Lung (tissue), 12 donors: Measurements from ENCODE around the gene PSAPL1. TPM values are rescaled to one million over a fixed set of nuclear protein-coding genes. Genes with fewer than 3 reads are reported as not detected.
"Not testable (repeated sequence)": the region's sequence is repeated elsewhere in the genome, so short reads cannot be mapped to it uniquely, and the experiment has no call there.

Source experiments
- ATAC-seq: fragments of 200-7000 bp; cut with Tn5 transposase; one replicate; pipeline ENCODE4 v1.9.1; 2020; ENCODE audit warnings: moderate number of reproducible peaks; ENCODE audit not compliant: insufficient read depth, low FRiP score
- DNase-seq, 3 donors: peaks; one replicate each; pipeline ENCODE4 v3.0.0-alpha.2; 2013 to 2017
- H3K27ac ChIP-seq, 2 donors: one replicate each; pipeline ENCODE4 v1.5.1; 2013; ENCODE audit warnings: mild to moderate bottlenecking in 2 of 2, moderate library complexity in 2 of 2, control low read depth in 1 of 2, inconsistent platforms in 1 of 2, low read depth in 1 of 2, low read length in 1 of 2
- H3K27me3 ChIP-seq, 3 donors: one replicate each; pipeline ENCODE4 v1.5.1; 2013; ENCODE audit warnings: low read length in 2 of 3; ENCODE audit not compliant: control insufficient read depth in 3 of 3, insufficient read depth in 3 of 3
- H3K36me3 ChIP-seq, 4 donors: one replicate each; pipeline ENCODE4 v1.5.1; 2013; ENCODE audit warnings: low read length in 4 of 4, mild to moderate bottlenecking in 1 of 4, moderate library complexity in 1 of 4; ENCODE audit not compliant: control insufficient read depth in 4 of 4, insufficient read depth in 4 of 4
- H3K4me1 ChIP-seq, 5 donors: one replicate each; pipeline ENCODE4 v1.5.1; 2013; ENCODE audit warnings: low read length in 5 of 5, mild to moderate bottlenecking in 2 of 5, moderate library complexity in 1 of 5; ENCODE audit not compliant: control insufficient read depth in 5 of 5, insufficient read depth in 5 of 5
- H3K4me3 ChIP-seq: one replicate; pipeline ENCODE4 v1.5.1; 2013; ENCODE audit warnings: mild to moderate bottlenecking, control low read depth, moderate library complexity
- H3K9ac ChIP-seq, 2 donors: one replicate each; pipeline ENCODE4 v1.5.1; 2013; ENCODE audit warnings: low read length in 2 of 2, control low read depth in 1 of 2; ENCODE audit not compliant: insufficient read depth in 1 of 2
- H3K9me3 ChIP-seq, 4 donors: one replicate each; pipeline ENCODE4 v1.5.1; 2013; ENCODE audit warnings: low read length in 3 of 4, mild to moderate bottlenecking in 1 of 4, moderate library complexity in 1 of 4; ENCODE audit not compliant: control insufficient read depth in 4 of 4, insufficient read depth in 3 of 4
- CTCF ChIP-seq: IDR thresholded peaks from 2 replicates; pipeline ENCODE4 v1.5.1; 2012; ENCODE audit warnings: mild to moderate bottlenecking; ENCODE audit errors: control extremely low read depth, extremely low read depth
- WGBS, 2 donors: extraction: QIAGEN DNeasy Blood & Tissue Kit; methylation state at CpG; one replicate each; pipeline ENCODE4 v1.1.7; 2013; 5-methylcytosine and 5-hydroxymethylcytosine counted together
- polyA plus RNA-seq, 2 donors: library from polyadenylated mRNA; stranded (reverse); fragments of 200-250 nt; gene quantifications; one replicate each; pipeline ENCODE4 v1.2.1, GENCODE V29; 2013
- total RNA-seq, 2 donors: library from RNA; depleted of rRNA in 1 of 2; stranded (reverse); fragments of >200 nt in 1 of 2; gene quantifications; one replicate each; pipeline ENCODE4 v1.2.1, GENCODE V29; 2014 to 2021
- donor health status: control.
- donor health status: control.
- donor health status: Bipolar disorder and iron deficiency.
- donor health status: healthy.
- donor health status: DM: yes; HTN: yes; CAD: no.

Gene PSAPL1
- total and polyA plus RNA-seq, 4 donors, result 0.06 to 0.55 (median 0.24) TPM; not detected in 1

GRCh38 chr4:7457201-7458065, 22.7 kb upstream of the PSAPL1 start:
- Histone ChIP-seq H3K27me3 (no peaks in the 10 kb centered on the region), H3K4me1 (peaks cover 0 to 4% (median 0%) of the 10 kb centered on the region in 5 donors), H3K9ac (no peak overlapping the region), H3K4me3 (no peak overlapping the region), H3K27ac (no peak overlapping the region), H3K36me3 (no peaks in the 10 kb centered on the region), H3K9me3 (no peaks in the 10 kb centered on the region)
- no peak for TF ChIP-seq CTCF
- ATAC-seq, result no peak
- no peak for DNase-seq
- 85 to 87% methylated on average over 16 of the region's 16 CpGs for WGBS, 2 donors

DNA sequence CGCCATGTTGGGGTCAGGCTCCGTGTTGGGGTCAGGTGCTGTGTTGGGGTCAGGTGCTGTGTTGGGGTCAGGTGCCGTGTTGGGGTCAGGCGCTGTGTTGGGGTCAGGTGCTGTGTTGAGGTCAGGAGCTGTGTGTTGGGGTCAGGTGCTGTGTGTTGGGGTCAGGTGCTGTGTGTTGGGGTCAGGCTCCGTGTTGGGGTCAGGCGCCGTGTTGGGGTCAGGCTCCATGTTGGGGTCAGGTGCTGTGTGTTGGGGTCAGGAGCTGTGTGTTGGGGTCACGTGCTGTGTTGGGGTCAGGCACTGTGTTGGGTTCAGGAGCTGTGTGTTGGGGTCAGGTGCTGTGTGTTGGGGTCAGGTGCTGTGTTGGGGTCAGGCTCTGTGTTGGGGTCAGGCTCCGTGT, 18.1 kb upstream of the PSAPL1 start:
- ATAC-seq, result not testable (repeated sequence)
- 95 to 96% methylated on average over 9 of the region's 9 CpGs for WGBS, 2 donors

GRCh38 chr4:7451800-7452199, 17.1 kb upstream of the PSAPL1 start:
- peaks cover 0 to 2% (median 0%) of the 10 kb centered on the region in 4 donors for H3K9me3 ChIP-seq
- no peak overlapping the region for H3K9ac ChIP-seq
- WGBS, 2 donors, result 77 to 80% methylated on average over 6 of the region's 6 CpGs
- H3K4me1 ChIP-seq, result no peaks in the 10 kb centered on the region
- DNase-seq (no peak), ATAC-seq (no peak)
- no peaks in the 10 kb centered on the region for H3K36me3 ChIP-seq
- no peak for TF ChIP-seq CTCF
- no peak overlapping the region for H3K4me3 ChIP-seq
- peaks cover 0 to 3% (median 3%) of the 10 kb centered on the region in 3 donors for H3K27me3 ChIP-seq
- H3K27ac ChIP-seq, result no peak overlapping the region

More for the DNA sequence above, 18.1 kb upstream of the PSAPL1 start:
- not testable (repeated sequence) for H3K9me3 ChIP-seq, H3K36me3 ChIP-seq, H3K9ac ChIP-seq, DNase-seq, H3K4me3 ChIP-seq, H3K27ac ChIP-seq, H3K4me1 ChIP-seq, H3K27me3 ChIP-seq

- no peak for TF ChIP-seq CTCF
- Histone ChIP-seq H3K27ac (no peak overlapping the region), H3K4me3 (no peak overlapping the region), H3K9me3 (peaks cover 0 to 2% (median 0%) of the 10 kb centered on the region in 4 donors), H3K36me3 (no peaks in the 10 kb centered on the region), H3K4me1 (no peaks in the 10 kb centered on the region), H3K27me3 (peaks cover 0 to 3% (median 3%) of the 10 kb centered on the region in 3 donors), H3K9ac (no peak overlapping the region)
- DNase-seq (no peak), ATAC-seq (no peak)
- WGBS, 2 donors, result 68 to 69% methylated on average over 2 of the region's 2 CpGs
Measured at GRCh38 chr4:7451434-7451789, 16.7 kb upstream of the PSAPL1 start.
